Stimulated activated CD4-positive, alpha-beta T cell treated with anti-CD3 and anti-CD28 coated beads, Interleukin-4, amount 100 ng/mL, for 48 hours (primary cell): ENCODE measurements around the gene TES.
"Not testable (repeated sequence)": the region's sequence is repeated elsewhere in the genome, so short reads cannot be mapped to it uniquely, and the experiment has no call there.

ENCODE experiments used
- DNase-seq, 2 donors: peaks; one replicate each; pipeline ENCODE4 v3.0.0-alpha.2; 2020; ENCODE audit warnings: low read depth in 2 of 2

TES gene

GRCh38 chr7:116284390-116284789 is 74.1 kb downstream of the TES start:
- DNase-seq, result no peak

- no peak for DNase-seq
Measured at GRCh38 chr7:116285252-116285651, 74.9 kb downstream of the TES start.

GRCh38 chr7:116290740-116291139 is 80.4 kb downstream of the TES start:
- no peak for DNase-seq

GRCh38 chr7:116291937-116292336 is 81.6 kb downstream of the TES start:
- no peak for DNase-seq

- DNase-seq, result no peak
Measured at GRCh38 chr7:116292381-116292780, 82.0 kb downstream of the TES start.

- no peak for DNase-seq
Measured at GRCh38 chr7:116293139-116293538, 82.8 kb downstream of the TES start.

GRCh38 chr7:116293633-116294032 is 83.3 kb downstream of the TES start:
- DNase-seq, result no peak

- DNase-seq, result not testable (repeated sequence)
Measured at GRCh38 chr7:116295903-116296302, 85.6 kb downstream of the TES start.

GRCh38 chr7:116298055-116298454 is 87.7 kb downstream of the TES start:
- DNase-seq, result no peak

- no peak for DNase-seq
Measured at GRCh38 chr7:116298576-116298975, 88.2 kb downstream of the TES start.

- no peak for DNase-seq
Measured at GRCh38 chr7:116305485-116306408, 95.4 kb downstream of the TES start.

GRCh38 chr7:116306409-116307048 is 96.2 kb downstream of the TES start:
- no peak for DNase-seq

- DNase-seq, result no peak
Measured at GRCh38 chr7:116307253-116307652, 96.9 kb downstream of the TES start.
